ENCODE results near the gene GREM2. TPM values are rescaled to one million over a fixed set of nuclear protein-coding genes. Genes with fewer than 3 reads are reported as not detected.

The GREM2 gene
- total RNA-seq = 1 to 10 TPM in 3 of 4 donors, under 1 TPM in 1; 0.83 to 3.1 (median 2.8) TPM

DNA sequence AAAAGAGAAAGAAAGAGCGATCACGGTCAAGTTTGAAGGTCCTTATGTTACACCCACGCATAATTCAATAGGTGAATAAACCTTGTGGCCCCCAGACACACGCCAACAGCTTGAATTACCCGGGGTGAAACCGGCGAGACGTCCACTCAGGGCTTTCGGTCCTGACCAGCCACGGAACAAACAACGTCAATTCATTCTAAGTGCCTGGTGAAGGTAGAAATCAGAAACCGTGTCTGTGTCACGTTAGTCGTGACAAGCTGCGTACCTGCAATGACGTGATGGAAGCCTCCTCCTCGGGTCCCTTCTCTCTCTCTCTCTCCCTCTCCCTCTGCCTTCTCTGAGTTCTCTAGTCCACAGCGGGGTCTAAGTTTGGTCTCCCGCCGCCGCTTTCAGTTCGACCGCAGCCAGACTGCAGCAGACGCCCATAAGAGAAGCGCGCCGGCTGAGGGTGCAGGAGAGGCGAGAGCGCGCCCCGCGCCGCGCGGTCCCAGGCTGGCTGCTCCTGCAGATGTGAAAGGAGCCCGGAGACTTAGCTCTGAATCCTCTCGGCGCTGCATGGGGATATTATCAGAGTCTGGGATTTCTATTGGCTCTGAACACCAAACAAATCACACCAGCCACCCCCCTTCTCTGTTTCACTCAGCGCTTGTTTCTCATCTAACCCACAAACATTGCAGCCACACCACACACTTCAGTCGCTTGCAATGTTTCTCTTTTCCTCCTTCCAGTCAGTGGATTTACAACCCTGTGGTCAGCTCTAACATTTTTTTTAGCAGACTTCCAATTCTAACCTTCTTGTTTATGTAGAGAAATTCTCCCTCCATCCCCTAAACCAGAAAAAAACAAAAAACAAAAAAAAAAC is at the start of gene GREM2:
Gene GREM2, minus strand, starts transcription at position 537 of the 862 bp plus-strand sequence. CDS start 118,680 bp downstream, outside the sequence.
- TF ChIP-seq EP300 (IDR thresholded peaks at IDR 0.05) (no peak), POLR2AphosphoS5 (IDR thresholded peaks at IDR 0.05) (peak; percentile 9 to 47)
- DNase-seq (ENCODE audit: extremely low spot score) = peak; percentile 92
- Histone ChIP-seq H3K27ac (replicated peaks in 1 of 4) (peak within 1 kb of the TSS in 3 of 4 donors; percentile 51 to 59 (median 55)), H3K36me3 (no peaks in the 10 kb centered on the region), H3K4me1 (peaks cover 0 to 20% (median 14%) of the 10 kb centered on the region in 4 donors), H3K27me3 (peaks cover 0 to 10% (median 0%) of the 10 kb centered on the region in 4 donors), H3K9me3 (no peaks in the 10 kb centered on the region), H3K4me3 (peak within 1 kb of the TSS; percentile 53 to 70 (median 57))
- WGBS = 5% methylated on average over 27 of the region's 40 CpGs
- intact Hi-C loops (cut with DNase I) = no loop called here

DNA sequence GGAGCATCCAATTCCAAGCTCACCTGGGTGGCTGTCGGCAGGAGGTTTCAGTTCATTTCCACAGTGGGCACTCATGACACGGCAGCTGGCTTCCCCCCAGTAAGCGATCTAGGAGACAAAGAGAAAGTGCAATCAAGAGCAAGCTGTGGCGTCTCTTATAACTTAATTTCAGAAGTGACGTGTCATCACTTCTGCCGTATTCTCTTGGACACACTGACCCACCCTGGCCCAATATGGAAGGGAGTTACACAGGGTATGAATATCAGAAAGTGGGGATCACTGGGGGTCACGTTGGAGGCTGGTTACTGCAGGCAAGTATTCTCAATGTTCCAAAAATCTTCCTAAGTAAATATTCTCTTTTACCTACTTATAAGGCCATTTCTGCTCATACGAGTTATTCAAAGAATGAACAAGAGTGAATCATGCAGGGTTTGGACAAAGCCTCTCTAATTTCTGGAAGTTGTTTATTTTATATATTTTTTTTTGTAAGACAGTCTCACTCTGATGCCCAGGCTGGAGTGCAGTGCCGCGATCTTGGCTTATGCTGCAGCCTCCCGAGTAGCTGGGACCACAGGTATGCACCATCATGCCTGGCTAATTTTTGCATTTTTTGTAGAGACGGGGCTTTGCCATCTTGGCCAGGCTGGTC is 46.5 kb upstream of the GREM2 start:
- Histone ChIP-seq H3K9me3 (peaks cover 0 to 5% (median 0%) of the 10 kb centered on the region in 4 donors), H3K4me3 (no peak overlapping the region), H3K27ac (replicated peaks in 1 of 4) (no peak overlapping the region), H3K36me3 (no peaks in the 10 kb centered on the region), H3K27me3 (no peaks in the 10 kb centered on the region), H3K4me1 (no peaks in the 10 kb centered on the region)
- WGBS = 68% methylated on average over 12 of the region's 12 CpGs
- DNase-seq (ENCODE audit: extremely low spot score) = no peak
- intact Hi-C loops (cut with DNase I) = no loop called here
- TF ChIP-seq POLR2AphosphoS5 (IDR thresholded peaks at IDR 0.05) (no peak), POLR2A (IDR thresholded peaks at IDR 0.05; ENCODE audit: low read depth) (no peak), EP300 (IDR thresholded peaks at IDR 0.05) (no peak)
- TF ChIP-seq, protein P1, sequence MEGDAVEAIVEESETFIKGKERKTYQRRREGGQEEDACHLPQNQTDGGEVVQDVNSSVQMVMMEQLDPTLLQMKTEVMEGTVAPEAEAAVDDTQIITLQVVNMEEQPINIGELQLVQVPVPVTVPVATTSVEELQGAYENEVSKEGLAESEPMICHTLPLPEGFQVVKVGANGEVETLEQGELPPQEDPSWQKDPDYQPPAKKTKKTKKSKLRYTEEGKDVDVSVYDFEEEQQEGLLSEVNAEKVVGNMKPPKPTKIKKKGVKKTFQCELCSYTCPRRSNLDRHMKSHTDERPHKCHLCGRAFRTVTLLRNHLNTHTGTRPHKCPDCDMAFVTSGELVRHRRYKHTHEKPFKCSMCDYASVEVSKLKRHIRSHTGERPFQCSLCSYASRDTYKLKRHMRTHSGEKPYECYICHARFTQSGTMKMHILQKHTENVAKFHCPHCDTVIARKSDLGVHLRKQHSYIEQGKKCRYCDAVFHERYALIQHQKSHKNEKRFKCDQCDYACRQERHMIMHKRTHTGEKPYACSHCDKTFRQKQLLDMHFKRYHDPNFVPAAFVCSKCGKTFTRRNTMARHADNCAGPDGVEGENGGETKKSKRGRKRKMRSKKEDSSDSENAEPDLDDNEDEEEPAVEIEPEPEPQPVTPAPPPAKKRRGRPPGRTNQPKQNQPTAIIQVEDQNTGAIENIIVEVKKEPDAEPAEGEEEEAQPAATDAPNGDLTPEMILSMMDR (IDR thresholded peaks at IDR 0.05) = no peak

DNA sequence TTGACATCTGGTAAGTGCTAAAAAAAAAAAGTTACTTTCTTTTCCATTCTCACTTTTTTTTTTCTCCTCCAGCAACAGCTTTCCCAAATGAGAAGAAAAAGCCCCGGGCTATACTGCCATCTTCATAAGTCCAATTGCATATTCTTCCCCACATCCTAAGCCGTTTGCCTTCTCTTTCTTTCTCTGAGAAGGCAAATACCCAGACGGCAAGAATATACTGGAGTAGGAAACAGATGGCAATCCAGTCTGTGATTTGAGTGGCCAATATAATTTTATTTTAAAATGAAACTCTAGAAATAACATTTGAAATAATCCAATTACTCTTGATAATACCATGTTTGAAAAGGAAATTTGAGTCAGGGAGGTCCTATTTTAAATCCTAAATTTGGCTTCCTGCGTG is 44.6 kb upstream of the GREM2 start:
- Histone ChIP-seq H3K27ac (replicated peaks in 1 of 4) (no peak overlapping the region), H3K4me1 (no peaks in the 10 kb centered on the region), H3K36me3 (no peaks in the 10 kb centered on the region), H3K9me3 (peaks cover 0 to 5% (median 0%) of the 10 kb centered on the region in 4 donors), H3K4me3 (no peak overlapping the region), H3K27me3 (no peaks in the 10 kb centered on the region)
- intact Hi-C loops (cut with DNase I) = no loop called here
- no peak for DNase-seq (ENCODE audit: extremely low spot score)
- WGBS = 80% methylated on average over 4 of the region's 4 CpGs
- TF ChIP-seq POLR2AphosphoS5 (IDR thresholded peaks at IDR 0.05) (no peak), EP300 (IDR thresholded peaks at IDR 0.05) (no peak), POLR2A (IDR thresholded peaks at IDR 0.05; ENCODE audit: low read depth) (no peak)
- TF ChIP-seq, protein P1 (IDR thresholded peaks at IDR 0.05) = no peak

DNA sequence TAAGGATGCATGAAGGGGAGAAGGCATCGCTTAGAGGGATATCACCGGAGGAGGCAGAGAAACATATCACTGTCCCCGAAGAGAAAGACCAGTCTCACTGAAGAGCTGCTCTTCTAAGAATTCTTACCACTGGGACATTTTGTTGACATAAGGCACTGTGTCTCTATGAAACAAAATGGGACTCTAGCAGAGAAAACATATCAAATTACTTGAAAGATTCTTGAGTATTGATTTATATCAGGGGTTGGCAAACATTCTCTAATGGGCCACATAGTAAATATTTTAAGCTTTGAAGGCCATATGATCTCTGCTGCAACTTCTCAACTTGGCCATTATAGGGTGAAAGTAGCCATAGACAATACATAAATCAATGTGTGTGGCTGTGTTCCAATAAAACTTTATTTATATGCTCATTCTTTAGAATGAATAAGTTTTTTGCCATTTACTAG is 41.0 kb upstream of the GREM2 start:
- intact Hi-C loops (cut with DNase I) = no loop called here
- H3K9me3 ChIP-seq = peaks cover 0 to 5% (median 0%) of the 10 kb centered on the region in 4 donors
- DNase-seq (ENCODE audit: extremely low spot score) = no peak
- WGBS = 86% methylated on average over 3 of the region's 3 CpGs
- no peak overlapping the region for H3K27ac ChIP-seq (replicated peaks in 1 of 4)
- H3K27me3 ChIP-seq = no peaks in the 10 kb centered on the region
- H3K4me1 ChIP-seq = no peaks in the 10 kb centered on the region
- no peaks in the 10 kb centered on the region for H3K36me3 ChIP-seq
- H3K4me3 ChIP-seq = no peak overlapping the region
- TF ChIP-seq POLR2AphosphoS5 (IDR thresholded peaks at IDR 0.05) (no peak), POLR2A (IDR thresholded peaks at IDR 0.05; ENCODE audit: low read depth) (no peak), EP300 (IDR thresholded peaks at IDR 0.05) (no peak)
- TF ChIP-seq, protein P1 (IDR thresholded peaks at IDR 0.05) = no peak

DNA sequence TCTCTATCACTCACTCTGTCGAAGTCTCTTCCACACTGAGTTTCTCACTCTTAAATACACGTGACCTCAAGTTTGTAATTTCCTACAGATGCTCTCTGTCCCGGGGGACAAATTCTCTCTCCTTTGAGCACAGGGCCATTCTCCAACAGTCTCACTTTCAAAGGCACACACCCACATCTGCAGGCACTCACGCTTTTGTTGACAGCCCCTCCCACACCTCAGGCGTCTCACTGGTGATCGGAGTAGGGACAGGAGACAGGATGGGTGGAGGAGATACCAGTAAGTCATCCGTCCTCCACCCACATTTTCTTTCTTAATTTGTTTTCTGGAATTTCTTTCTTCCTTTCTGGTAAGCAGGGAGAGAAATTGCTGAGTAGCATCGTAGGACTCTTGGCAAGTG is 40.6 kb upstream of the GREM2 start:
- intact Hi-C loops (cut with DNase I) = no loop called here
- no peaks in the 10 kb centered on the region for H3K36me3 ChIP-seq
- H3K27ac ChIP-seq (replicated peaks in 1 of 4) = no peak overlapping the region
- no peak for TF ChIP-seq POLR2A (IDR thresholded peaks at IDR 0.05; ENCODE audit: low read depth)
- no peak for TF ChIP-seq POLR2AphosphoS5 (IDR thresholded peaks at IDR 0.05)
- TF ChIP-seq, protein P1 (IDR thresholded peaks at IDR 0.05) = no peak
- no peak for TF ChIP-seq EP300 (IDR thresholded peaks at IDR 0.05)
- no peak overlapping the region for H3K4me3 ChIP-seq
- H3K9me3 ChIP-seq = peaks cover 0 to 5% (median 0%) of the 10 kb centered on the region in 4 donors
- H3K4me1 ChIP-seq = no peaks in the 10 kb centered on the region
- WGBS = 64% methylated on average over 8 of the region's 8 CpGs
- H3K27me3 ChIP-seq = no peaks in the 10 kb centered on the region
- no peak for DNase-seq (ENCODE audit: extremely low spot score)

Measured in esophagus muscularis mucosa (tissue), 4 donors.